K562 (cell line): ENCODE measurements around the gene TRIM25.

Experiments used
- BDP1 ChIP-seq: IDR thresholded peaks from 3 replicates; pipeline ENCODE4 v1.6.1; 2011; ENCODE audit not compliant: insufficient read length, insufficient read depth
- CHD2 ChIP-seq: IDR thresholded peaks from 2 replicates; pipeline ENCODE4 v1.6.1; 2011; ENCODE audit warnings: low read depth, low read length
- EZH2 ChIP-seq: IDR thresholded peaks from 2 replicates; pipeline ENCODE4 v1.6.1; 2012; ENCODE audit warnings: low read depth, mild to moderate bottlenecking, inconsistent platforms, low read length, borderline replicate concordance
- FOS ChIP-seq: IDR thresholded peaks from 3 replicates; pipeline ENCODE4 v1.6.1; 2011; ENCODE audit not compliant: insufficient read length; ENCODE audit errors: extremely low read depth
- PHF8 ChIP-seq: fragments of 200-600 bp; sonication (generic); IDR thresholded peaks from 2 replicates; pipeline ENCODE4 v1.6.1; 2012; ENCODE audit warnings: mixed run types, mild to moderate bottlenecking, inconsistent platforms, low read length, moderate library complexity, borderline replicate concordance
- POLR2A ChIP-seq: fragments of 450-650 bp; conservative IDR thresholded peaks from 2 replicates; pipeline ENCODE4 v1.6.1; 2016
- RAD21 ChIP-seq, 2 experiments: fragments of 250-450 bp in 1 of 2; fragments of 450-650 bp in 1 of 2; sonication (Bioruptor Pico) in 1 of 2; formaldehyde crosslinking in 1 of 2; IDR thresholded peaks in 1 of 2; conservative IDR thresholded peaks in 1 of 2; 2 replicates each; pipeline versions ENCODE4 v1.4.0 to v1.8.0; 2020 to 2022; ENCODE audit warnings: mild to moderate bottlenecking in 2 of 2, moderate library complexity in 1 of 2
- RBM17 ChIP-seq: fragments of 200-400 bp; formaldehyde crosslinking; IDR thresholded peaks from 2 replicates; pipeline ENCODE4 v1.6.1; 2017; ENCODE audit warnings: low read depth, mild to moderate bottlenecking, low read length, borderline replicate concordance
- ZNF644 ChIP-seq: fragments of 200-800 bp; sonication (Bioruptor generic); IDR thresholded peaks from 2 replicates; pipeline ENCODE4 v1.6.1; 2016; ENCODE audit warnings: low read depth, missing genetic modification characterization, missing compliant biosample characterization
- TF ChIP-seq, protein P1 (sequence below): fragments of 450-650 bp; formaldehyde crosslinking; IDR thresholded peaks from 2 replicates; pipeline ENCODE4 v1.4.0; 2020; ENCODE audit warnings: mild to moderate bottlenecking, moderate library complexity
- TF ChIP-seq, protein P2 (sequence below): sonication (generic); formaldehyde crosslinking; IDR thresholded peaks from 2 replicates; pipeline ENCODE4 v1.8.1; 2023; ENCODE audit warnings: mild to moderate bottlenecking, missing genetic modification reagents
- TF ChIP-seq, protein P3 (sequence below): sonication (generic); formaldehyde crosslinking; IDR thresholded peaks from 2 replicates; pipeline ENCODE4 v1.8.1; 2023; ENCODE audit warnings: mild to moderate bottlenecking, missing genetic modification reagents

DNA sequence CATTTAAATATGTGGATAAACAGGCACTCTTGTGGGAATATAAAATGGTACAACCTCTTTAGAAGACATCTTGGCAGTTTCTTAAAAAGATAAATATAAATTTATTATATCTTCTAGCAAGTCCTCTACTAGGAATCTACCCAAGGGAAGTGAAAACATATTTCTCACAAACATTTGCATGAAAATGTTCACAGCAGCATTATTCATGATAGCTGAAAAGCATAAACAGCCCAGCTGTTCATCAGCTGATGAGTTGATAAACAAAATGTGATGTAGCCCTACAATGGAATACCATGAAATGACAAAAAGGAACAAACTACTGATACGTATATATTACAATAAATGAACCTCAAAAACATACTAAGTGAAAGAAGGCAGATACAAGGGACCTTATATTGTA is 67.9 kb downstream of the TRIM25 start:
- no peak for TF ChIP-seq EZH2
- TF ChIP-seq RBM17, result no peak
- TF ChIP-seq RAD21 (CRISPR knock-in tag; conservative IDR thresholded peaks at IDR 0.05 in 1 of 2, IDR thresholded peaks at IDR 0.05 in 1 of 2), result no peak
- TF ChIP-seq, protein P1, sequence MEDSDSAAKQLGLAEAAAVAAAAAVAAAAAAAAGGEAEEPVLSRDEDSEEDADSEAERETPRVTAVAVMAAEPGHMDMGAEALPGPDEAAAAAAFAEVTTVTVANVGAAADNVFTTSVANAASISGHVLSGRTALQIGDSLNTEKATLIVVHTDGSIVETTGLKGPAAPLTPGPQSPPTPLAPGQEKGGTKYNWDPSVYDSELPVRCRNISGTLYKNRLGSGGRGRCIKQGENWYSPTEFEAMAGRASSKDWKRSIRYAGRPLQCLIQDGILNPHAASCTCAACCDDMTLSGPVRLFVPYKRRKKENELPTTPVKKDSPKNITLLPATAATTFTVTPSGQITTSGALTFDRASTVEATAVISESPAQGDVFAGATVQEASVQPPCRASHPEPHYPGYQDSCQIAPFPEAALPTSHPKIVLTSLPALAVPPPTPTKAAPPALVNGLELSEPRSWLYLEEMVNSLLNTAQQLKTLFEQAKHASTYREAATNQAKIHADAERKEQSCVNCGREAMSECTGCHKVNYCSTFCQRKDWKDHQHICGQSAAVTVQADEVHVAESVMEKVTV (CRISPR knock-in tag), result no peak
- TF ChIP-seq, protein P2, sequence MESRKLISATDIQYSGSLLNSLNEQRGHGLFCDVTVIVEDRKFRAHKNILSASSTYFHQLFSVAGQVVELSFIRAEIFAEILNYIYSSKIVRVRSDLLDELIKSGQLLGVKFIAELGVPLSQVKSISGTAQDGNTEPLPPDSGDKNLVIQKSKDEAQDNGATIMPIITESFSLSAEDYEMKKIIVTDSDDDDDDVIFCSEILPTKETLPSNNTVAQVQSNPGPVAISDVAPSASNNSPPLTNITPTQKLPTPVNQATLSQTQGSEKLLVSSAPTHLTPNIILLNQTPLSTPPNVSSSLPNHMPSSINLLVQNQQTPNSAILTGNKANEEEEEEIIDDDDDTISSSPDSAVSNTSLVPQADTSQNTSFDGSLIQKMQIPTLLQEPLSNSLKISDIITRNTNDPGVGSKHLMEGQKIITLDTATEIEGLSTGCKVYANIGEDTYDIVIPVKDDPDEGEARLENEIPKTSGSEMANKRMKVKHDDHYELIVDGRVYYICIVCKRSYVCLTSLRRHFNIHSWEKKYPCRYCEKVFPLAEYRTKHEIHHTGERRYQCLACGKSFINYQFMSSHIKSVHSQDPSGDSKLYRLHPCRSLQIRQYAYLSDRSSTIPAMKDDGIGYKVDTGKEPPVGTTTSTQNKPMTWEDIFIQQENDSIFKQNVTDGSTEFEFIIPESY (CRISPR knock-in tag), result no peak
- no peak for TF ChIP-seq POLR2A
- TF ChIP-seq ZNF644 (tag), result no peak
- TF ChIP-seq, protein P3, sequence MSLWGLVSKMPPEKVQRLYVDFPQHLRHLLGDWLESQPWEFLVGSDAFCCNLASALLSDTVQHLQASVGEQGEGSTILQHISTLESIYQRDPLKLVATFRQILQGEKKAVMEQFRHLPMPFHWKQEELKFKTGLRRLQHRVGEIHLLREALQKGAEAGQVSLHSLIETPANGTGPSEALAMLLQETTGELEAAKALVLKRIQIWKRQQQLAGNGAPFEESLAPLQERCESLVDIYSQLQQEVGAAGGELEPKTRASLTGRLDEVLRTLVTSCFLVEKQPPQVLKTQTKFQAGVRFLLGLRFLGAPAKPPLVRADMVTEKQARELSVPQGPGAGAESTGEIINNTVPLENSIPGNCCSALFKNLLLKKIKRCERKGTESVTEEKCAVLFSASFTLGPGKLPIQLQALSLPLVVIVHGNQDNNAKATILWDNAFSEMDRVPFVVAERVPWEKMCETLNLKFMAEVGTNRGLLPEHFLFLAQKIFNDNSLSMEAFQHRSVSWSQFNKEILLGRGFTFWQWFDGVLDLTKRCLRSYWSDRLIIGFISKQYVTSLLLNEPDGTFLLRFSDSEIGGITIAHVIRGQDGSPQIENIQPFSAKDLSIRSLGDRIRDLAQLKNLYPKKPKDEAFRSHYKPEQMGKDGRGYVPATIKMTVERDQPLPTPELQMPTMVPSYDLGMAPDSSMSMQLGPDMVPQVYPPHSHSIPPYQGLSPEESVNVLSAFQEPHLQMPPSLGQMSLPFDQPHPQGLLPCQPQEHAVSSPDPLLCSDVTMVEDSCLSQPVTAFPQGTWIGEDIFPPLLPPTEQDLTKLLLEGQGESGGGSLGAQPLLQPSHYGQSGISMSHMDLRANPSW (CRISPR knock-in tag), result no peak
- no peak for TF ChIP-seq FOS
- TF ChIP-seq PHF8, result no peak
- TF ChIP-seq CHD2, result no peak
- TF ChIP-seq BDP1, result no peak
